T47D (cell line): Measurements from ENCODE around the gene PAK1.

Experiments used
- DNase-seq, 2 experiments: peaks; one replicate each; pipeline versions ENCODE4 v3.0.0 to v3.0.0-alpha.2; 2011 to 2012; ENCODE audit warnings: low read depth in 1 of 2, low spot score in 1 of 2
- JUND ChIP-seq: IDR thresholded peaks from 2 replicates; pipeline ENCODE4 v1.6.1; 2012; ENCODE audit warnings: low read depth
- in situ Hi-C: cut with HindIII; loops from 2 replicates; pipeline ENCODE4 v1.10.0; 2016; ENCODE audit warnings: low sequenced_read_pairs, low pct_unique_long_range_greater_than_20kb

Gene PAK1

DNA sequence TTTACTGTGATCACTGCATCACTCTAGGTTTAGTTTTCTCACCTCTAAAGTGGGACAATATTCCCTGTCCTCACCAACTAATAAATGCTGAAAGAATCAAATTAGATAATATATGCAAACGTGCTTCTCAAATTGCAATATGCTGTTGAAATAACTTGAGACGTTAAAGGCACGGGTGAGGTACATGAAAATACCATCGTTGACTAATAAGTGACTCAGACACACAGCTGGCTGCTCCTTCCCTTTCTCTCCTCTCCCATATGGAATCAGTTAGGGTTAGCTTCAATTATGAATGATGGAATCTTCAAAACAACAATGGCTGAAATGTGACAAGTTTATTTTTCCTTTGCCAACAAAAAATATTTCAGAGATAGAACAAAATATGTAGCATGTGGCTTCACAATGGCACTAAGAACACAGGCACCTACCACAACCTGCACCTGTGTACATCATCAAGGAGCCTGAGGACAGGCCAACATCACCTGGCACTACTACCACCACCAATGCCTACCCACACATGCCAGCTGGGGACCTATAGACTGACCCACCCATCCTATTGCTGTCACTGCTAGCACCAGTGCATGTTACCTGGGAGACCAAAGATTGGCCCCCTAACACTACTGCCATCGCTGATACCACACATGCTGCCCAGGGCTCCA lies 186.2 kb downstream of the PAK1 start:
- DNase-seq: no peak
- in situ Hi-C loops: no loop called here
- TF ChIP-seq JUND: no peak

DNA sequence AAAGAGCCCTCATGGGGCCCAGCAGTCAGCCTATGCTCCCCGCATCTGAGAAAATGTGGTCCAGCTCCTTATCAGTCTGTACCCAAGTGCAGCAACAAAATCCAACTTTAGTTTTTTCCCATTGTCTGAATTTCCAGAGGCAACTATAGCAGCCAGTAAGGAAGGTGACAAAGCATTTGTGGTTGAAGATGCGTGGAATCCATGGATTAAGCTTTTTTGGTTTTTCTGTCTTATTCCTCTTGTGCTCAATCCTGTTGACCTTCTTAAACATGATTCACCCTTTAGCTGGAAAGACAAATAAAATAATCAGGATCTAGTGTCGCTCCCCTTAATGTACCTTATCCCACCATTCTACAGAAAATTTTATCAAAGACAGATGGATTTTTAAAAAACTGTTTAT lies 186.8 kb downstream of the PAK1 start:
- TF ChIP-seq JUND: no peak
- in situ Hi-C loops: no loop called here
- no peak for DNase-seq

DNA sequence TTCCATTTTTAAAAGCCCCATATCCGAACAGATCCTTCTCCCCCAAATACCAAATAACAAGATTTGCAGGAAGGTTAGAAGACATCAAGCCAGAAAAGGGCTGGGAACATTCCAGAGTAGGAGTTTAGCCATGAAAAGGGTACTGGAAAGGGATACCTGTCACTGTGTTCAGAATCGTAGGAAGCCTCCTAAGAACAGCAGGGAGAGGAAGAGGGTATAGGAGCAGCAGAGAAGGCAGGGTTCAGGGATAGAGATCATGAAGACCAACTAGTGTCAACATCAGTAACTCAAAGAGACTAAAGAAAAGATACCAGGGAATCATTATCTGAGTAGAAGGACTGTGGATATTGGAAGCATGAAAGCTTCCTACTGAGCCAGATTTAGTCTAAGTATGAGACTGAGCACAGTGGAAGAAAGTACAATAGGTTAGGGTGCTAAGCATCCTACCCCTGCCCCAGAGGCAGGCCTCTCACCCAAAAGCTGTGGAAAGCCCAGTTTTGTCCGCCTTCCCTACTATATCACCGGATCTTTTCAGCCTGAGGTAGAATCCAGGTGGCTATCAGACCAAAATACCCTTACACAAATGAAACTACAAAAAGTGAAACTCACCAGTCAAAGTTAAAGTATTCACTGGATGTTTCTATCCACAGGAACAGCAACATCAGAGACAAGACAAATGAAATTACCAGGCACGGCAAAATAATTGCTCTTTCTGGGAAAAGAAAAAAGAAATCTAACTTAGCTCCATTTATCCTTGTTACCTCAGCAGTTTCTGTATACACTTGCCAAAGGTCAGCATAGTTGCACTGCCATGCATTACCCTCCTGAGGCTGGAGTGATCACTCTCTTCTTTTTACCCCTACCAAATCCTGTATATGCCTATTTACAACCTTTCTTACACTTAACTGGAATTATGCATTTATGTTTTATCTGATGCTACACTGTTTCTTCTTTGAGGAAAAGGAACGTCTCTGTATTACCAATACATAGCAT lies 189.1 kb downstream of the PAK1 start:
- in situ Hi-C loops: no loop called here
- TF ChIP-seq JUND: no peak
- no peak for DNase-seq

GRCh38 chr11:77283101-77283500 lies 190.8 kb downstream of the PAK1 start:
- TF ChIP-seq JUND: no peak
- in situ Hi-C loops: no loop called here
- DNase-seq: no peak

DNA sequence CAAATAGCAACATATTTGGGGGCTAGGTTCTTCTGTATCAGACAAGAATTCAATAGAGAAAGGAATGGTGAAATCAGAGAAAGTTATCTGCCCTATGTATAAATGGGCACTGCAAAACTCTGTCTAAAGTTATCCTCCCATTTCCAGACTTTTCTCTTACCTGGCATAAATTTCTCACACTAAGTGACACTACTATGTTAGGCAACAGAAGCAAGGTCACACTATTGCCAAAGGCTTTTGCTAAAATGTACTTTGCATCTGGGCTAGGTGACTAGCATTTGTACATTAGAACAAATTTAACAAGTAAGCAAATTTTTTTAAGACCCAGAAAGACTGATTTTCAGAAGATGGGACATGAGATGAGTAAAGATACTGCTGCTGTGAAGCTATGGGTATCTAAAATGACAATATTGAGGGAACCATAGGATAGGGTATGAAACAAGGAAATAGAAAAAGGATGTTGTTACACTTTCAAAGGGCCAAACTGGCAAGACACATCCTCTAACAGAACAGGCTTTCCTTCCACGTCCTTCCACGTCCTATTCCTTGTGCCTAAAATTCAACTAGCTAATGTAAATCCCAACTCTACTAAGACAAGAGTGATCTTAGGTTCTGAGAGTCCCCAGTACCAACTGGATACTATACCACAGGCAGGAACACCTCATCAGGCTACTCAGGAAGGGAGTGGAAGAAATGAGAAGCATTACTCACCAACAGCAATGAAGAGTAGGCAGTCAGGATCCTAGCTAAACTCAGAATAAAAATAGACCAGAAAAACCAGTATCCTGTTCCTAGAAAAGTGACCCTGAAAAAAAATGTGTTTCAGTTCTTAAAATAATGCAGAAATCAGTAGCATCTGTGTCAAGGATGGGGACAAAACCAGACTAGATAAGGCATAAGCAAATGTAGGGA lies 195.0 kb downstream of the PAK1 start:
- no peak for TF ChIP-seq JUND
- in situ Hi-C loops: no loop called here
- DNase-seq: no peak

GRCh38 chr11:77276271-77276670 lies 197.6 kb downstream of the PAK1 start:
- no peak for DNase-seq
- no peak for TF ChIP-seq JUND
- in situ Hi-C loops: no loop called here
